NCI-H82 treated with DMSO at 0.1 percent for 48 hours (cell line): ENCODE data around the gene LRRC42.
A peak's percentile ranks its signal among the peaks of the same experiment; 100 is the strongest.

ENCODE experiments used
- DNase-seq: peaks from one replicate; lab custom pipeline; 2025; ENCODE audit not compliant: unreplicated experiment; lab: John Stamatoyannopoulos, UW

Gene LRRC42

DNA sequence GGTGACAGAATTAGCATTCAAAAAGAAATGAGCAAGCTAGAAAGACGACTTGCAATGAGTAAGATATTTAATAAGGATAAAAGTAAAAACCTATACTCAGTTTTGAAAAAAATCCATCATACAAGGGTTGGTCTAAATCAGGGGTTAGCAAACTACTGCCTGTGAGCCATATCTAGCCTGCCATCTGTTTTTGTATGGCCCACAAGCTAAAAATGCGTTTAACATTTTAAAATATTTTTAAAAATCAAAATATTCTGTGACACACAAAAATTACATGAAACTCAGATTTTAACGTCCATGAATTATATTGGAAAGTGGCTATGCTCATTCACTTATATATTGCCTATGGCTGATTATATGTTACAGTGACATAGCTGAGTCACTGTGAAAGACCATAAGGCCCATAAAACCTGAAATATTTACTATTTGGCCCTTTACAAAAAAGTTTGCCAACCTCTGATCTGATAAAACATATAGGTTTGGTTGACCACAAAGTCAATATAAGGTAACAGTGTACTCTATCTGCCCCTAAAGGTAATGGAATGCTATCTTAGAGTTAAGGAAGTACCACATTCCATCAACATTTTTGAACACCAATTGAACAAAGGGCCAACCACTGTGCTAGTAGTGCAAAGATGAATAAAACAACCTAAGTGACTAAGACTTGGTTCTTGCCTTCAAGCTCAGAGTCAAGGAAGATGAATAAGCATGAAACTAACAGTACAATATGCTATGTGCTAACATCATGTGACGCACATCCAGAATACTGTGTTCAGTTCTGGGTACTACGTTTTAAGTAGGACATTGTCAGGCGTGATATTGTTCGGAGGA is 3.8 kb upstream of the LRRC42 start:
- no peak for DNase-seq

GRCh38 chr1:53943090-53943489 is 3.1 kb upstream of the LRRC42 start:
- no peak for DNase-seq

DNA sequence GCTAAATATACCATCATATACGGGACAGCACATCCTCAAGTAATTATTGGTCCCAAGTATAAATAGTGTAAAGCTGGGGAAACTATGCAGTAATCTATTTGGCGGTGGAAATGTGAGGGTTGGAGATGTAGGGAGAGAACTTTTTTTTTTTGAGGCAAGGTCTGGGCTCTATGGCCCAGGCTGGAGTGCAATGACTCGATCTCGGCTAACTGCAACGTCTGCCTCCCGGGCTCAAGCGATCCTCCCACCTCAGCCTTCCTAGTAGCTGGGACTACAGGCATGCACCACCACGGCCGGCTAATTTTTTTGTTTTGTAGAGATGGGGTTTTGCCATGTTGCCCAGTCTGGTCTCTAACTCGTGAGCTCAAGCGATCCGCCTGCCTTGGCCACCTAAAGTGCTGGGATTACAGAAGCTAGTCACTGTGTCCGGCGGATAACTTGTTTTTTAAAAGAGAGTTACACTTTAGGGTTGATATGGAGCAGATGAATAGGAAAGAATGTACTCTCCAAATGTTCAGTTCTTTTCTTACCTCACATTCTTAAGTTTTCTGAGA is 2.6 kb upstream of the LRRC42 start:
- no peak for DNase-seq

- no peak for DNase-seq
These were observed 1.5 kb upstream of the LRRC42 start for GRCh38 chr1:53944469-53945182.

GRCh38 chr1:53945183-53945432 is 1.0 kb upstream of the LRRC42 start:
- no peak for DNase-seq

DNA sequence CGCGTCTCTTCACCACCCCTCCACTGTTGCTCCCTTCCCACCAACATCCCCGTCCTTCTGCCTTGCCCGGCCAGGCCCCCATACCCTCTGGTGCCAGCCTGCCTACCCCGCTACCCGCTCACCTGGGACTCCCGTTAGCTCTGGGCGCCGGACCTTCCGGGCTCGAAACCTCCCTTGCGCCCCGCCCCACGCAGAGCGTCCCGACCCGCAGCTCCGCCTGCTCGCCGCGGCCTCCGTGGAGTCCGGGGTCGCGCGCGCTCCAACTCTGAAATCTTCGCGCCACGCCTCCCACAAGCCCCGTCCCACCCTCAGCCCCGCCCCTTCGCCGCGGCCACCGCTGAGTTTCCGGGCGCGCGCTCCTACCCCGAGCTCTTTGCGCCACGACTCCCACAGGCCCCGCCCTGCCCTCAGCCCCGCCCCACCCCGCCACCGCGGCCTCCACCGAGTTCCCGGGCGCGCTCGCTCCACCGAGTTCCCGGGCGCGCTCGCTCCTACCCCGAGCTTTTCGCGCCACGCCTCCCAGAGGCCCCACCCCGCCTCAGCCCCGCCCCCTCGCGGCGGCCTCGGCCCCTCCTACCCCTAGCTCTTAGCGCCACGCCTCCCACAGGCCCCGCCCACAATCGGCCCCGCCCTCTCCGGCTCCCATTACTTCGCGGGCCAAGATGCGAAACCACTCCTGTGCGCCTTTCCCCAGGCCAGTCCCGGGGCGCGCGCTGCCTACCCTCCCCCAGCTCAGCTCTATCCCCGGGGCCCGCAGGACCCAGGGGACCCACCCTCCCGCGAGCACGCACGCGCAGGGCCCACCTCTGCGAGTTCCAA is 508 bp upstream of the LRRC42 start, which contains the start of gene IFT25:
Gene IFT25, minus strand, starts transcription at position 267 of the 819 bp plus-strand sequence. CDS start 5,617 bp downstream, outside the sequence.
- DNase-seq, result peak; percentile 87

GRCh38 chr1:53947172-53947907 is 1.2 kb downstream of the LRRC42 start:
- DNase-seq, result no peak

- no peak for DNase-seq
These were observed 2.1 kb downstream of the LRRC42 start for GRCh38 chr1:53948291-53948690.

GRCh38 chr1:53949023-53949990 is 3.2 kb downstream of the LRRC42 start:
- DNase-seq, result peak; percentile 38

DNA sequence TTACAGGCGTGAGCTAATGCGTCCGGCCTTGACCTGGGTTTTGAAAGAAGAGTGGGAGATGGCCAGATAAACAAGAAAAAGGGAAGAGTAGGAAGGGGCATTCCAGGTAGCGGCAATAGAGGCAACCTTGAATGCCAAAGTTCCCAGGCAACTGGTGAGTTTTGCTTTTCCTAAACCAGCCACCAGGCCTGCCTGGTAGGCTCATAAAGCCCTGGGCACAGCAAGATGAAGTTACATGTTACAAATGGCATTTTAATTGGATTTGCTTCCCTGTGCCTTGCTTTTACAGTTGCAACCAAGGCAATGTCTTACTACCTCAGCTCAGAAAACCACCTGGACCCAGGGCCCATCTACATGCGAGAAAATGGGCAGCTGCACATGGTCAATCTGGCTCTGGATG is 5.5 kb downstream of the LRRC42 start:
- DNase-seq, result peak; percentile 78

GRCh38 chr1:53954128-53954527 is 8.0 kb downstream of the LRRC42 start:
- DNase-seq, result no peak

GRCh38 chr1:53956308-53957168 is 10.4 kb downstream of the LRRC42 start:
- DNase-seq, result peak; percentile 98

DNA sequence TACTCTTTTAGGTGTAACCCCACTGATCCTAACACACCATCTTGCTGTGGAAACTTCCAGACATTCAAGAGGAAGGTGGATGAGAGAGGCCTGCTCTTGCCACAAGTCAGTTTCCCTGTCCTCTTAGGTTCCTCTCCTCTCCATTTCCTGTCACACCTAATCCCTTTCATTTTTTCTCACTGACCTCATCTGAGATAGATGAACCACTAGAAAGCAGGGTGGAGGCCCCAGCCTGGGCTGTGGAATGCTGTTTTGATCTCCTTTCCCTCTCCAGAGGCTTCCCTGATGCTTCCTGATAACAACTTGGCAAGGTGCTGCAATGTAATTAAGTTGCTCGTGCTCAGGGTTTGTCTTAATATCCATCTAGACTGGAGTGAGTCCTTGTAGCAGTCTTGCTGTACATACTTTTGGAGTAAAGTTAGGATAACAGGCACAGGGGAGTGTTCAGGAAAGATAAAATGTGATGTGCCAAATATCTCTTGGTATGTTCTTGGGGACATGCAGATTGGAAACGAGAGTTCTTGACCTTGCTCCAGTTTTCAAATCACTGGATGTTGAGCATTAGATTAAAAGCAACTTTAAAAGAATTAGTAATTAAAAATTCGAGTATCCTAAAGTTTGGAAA is 11.2 kb downstream of the LRRC42 start:
- DNase-seq, result peak; percentile 73

- no peak for DNase-seq
These were observed 13.6 kb downstream of the LRRC42 start for GRCh38 chr1:53959664-53960250.

DNA sequence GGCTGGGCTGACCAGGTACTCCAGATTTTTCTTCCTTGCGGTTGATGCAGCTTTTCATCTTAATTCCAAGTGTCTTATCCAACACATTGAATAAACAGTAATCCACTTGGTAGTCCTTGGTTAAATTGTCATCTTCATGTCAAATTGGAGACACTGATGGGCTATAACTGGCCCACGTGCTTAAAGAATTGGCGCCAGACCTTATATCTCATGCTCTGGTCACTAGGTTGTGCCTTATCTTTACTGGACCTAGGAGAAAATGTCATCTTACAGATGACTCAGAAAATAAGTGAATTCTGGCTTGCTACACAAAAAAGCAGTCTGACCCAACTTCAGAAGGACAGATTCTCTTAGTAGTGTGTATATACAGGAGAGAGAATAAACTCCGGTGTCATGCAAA is 16.2 kb downstream of the LRRC42 start:
- DNase-seq, result no peak

DNA sequence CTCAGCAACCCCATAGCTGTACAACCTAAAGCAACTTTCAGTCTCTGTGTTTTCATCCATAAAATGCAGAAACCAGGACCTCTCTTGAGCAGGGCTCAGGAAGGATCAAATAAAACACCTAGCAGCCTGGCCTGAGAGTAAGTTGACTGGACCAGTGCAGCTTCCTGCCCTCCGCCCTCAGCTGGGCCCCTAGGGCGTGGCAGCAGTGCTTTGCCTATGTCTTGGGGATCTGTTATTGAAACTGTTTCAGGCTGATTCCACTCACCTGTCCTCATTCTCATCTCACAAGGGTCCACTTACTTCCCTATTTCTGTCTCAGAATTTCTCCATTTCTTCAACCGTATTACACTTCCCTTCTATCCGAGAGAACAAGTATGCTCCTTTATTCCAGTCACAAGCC is 17.3 kb downstream of the LRRC42 start:
- DNase-seq, result no peak

- DNase-seq, result no peak
These were observed 18.0 kb downstream of the LRRC42 start for GRCh38 chr1:53964109-53964508.

DNA sequence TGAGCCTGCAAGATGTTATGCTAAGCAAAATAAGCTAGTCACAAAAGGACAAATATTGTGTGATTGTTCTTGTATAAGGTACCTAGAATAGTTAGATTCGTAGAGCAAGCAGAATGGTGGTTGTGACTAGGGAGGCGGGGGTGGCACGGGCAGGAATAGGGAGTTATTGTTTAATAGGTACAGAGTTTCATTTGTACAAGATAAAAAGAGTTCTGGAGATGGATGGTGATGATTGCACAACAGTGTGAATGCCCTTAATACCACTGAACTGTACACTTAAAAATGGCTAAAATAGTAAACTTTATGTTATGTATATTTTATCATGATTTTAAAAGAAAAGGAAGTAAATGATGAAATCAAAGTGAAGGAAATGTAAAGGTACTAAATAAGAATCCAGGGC is 20.6 kb downstream of the LRRC42 start:
- DNase-seq, result no peak
